Measurements from ENCODE around the gene SULT2B1.

- no peak for TF ChIP-seq REST (IDR thresholded peaks at IDR 0.05)
- TF ChIP-seq ELK1 (IDR thresholded peaks at IDR 0.05; ENCODE audit: low read depth, low read length), result no peak
- no peak for TF ChIP-seq PBX3 (IDR thresholded peaks at IDR 0.05)
- TF ChIP-seq CTCF (IDR thresholded peaks at IDR 0.05), result no peak
- TF ChIP-seq SMC3 (IDR thresholded peaks at IDR 0.05), result no peak
- TF ChIP-seq EP300 (IDR thresholded peaks at IDR 0.05), result no peak
Observed at GRCh38 chr19:48537541-48537940, 14.4 kb upstream of the SULT2B1 start.

Measured in A549 (cell line).